ENCODE results near the gene FGF10. TPM values are rescaled to one million over a fixed set of nuclear protein-coding genes. Genes with fewer than 3 reads are reported as not detected.

Gene FGF10
- total and polyA plus RNA-seq, 2 donors from 2014 or later = 0.19 to 6.3 TPM

GRCh38 chr5:44367203-44367602, 22.0 kb downstream of the FGF10 start:
- H3K9ac ChIP-seq (ENCODE audit: low read length in 3 of 3) = no peak overlapping the region
- intact Hi-C loops (cut with DNase I) = no loop called here
- DNase-seq = no peak
- H3K36me3 ChIP-seq (ENCODE audit: control insufficient read depth in 2 of 3, insufficient read depth in 3 of 3, low read length in 3 of 3) = no peaks in the 10 kb centered on the region
- TF ChIP-seq CTCF (IDR thresholded peaks at IDR 0.05; ENCODE audit: borderline replicate concordance, extremely low read depth, insufficient read depth) = no peak
- H3K9me3 ChIP-seq (ENCODE audit: control insufficient read depth in 2 of 3, insufficient read depth in 1 of 3, low read length in 3 of 3) = no peaks in the 10 kb centered on the region
- no peak for FAIRE-seq
- no peak overlapping the region for H3K27ac ChIP-seq (ENCODE audit: low read depth in 2 of 2, low read length in 2 of 2)
- H3K27me3 ChIP-seq (ENCODE audit: control insufficient read depth, insufficient read depth, low read length) = no peaks in the 10 kb centered on the region
- H3K4me1 ChIP-seq (ENCODE audit: control insufficient read depth in 2 of 3, insufficient read depth in 2 of 3, low read depth in 1 of 3, low read length in 3 of 3) = no peaks in the 10 kb centered on the region
- no peak overlapping the region for H3K4me3 ChIP-seq (ENCODE audit: low read length in 3 of 3)

DNA sequence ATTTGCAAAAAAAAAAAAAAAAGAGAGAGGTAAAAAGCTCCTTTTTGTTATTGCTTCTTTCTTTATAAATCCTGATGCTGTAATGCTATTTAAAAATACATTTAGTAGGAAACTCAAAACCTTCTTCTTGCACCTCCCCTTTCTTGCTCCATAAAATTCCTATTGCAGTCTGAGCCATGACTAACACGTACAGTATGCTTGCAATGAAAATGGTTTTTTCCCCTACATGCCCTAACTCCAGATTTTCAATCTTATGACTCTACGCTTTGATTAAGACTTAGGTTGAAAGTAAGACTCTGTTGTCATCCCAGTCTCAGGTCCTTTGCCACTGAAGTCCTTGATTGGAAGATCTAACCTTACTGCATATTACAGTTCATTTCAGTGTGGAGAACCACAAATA, 23.9 kb downstream of the FGF10 start:
- Histone ChIP-seq H3K9me3 (ENCODE audit: control insufficient read depth in 2 of 3, insufficient read depth in 1 of 3, low read length in 3 of 3) (no peaks in the 10 kb centered on the region), H3K4me1 (ENCODE audit: control insufficient read depth in 2 of 3, insufficient read depth in 2 of 3, low read depth in 1 of 3, low read length in 3 of 3) (no peaks in the 10 kb centered on the region), H3K27me3 (ENCODE audit: control insufficient read depth, insufficient read depth, low read length) (no peaks in the 10 kb centered on the region), H3K9ac (ENCODE audit: low read length in 3 of 3) (no peak overlapping the region), H3K27ac (ENCODE audit: low read depth in 2 of 2, low read length in 2 of 2) (no peak overlapping the region), H3K4me3 (ENCODE audit: low read length in 3 of 3) (no peak overlapping the region), H3K36me3 (ENCODE audit: control insufficient read depth in 2 of 3, insufficient read depth in 3 of 3, low read length in 3 of 3) (no peaks in the 10 kb centered on the region)
- no peak for FAIRE-seq
- intact Hi-C loops (cut with DNase I) = no loop called here
- TF ChIP-seq CTCF (IDR thresholded peaks at IDR 0.05; ENCODE audit: borderline replicate concordance, extremely low read depth, insufficient read depth) = no peak
- DNase-seq = peak in 1 of 5 donors; percentile 49

DNA sequence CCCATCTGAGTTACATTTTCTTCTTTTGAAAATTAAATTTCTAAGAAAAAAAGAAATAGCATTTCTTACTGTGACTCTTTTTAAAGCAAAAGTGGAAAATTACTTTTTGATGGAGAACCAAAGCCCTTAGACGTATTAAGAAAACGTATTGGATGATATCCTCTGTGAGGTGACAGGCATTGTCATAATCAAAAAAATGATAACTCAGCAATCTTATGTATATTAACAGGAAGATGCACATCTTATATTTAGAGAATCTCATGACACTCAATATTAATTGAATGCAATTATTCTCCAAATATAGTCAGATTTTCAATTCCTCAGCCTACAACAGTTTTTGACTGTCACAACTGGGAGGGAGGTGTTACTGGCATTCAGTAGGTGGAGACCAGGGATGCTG, 25.1 kb downstream of the FGF10 start:
- Histone ChIP-seq H3K36me3 (ENCODE audit: control insufficient read depth in 2 of 3, insufficient read depth in 3 of 3, low read length in 3 of 3) (no peaks in the 10 kb centered on the region), H3K9ac (ENCODE audit: low read length in 3 of 3) (no peak overlapping the region), H3K4me3 (ENCODE audit: low read length in 3 of 3) (no peak overlapping the region), H3K9me3 (ENCODE audit: control insufficient read depth in 2 of 3, insufficient read depth in 1 of 3, low read length in 3 of 3) (no peaks in the 10 kb centered on the region), H3K27ac (ENCODE audit: low read depth in 2 of 2, low read length in 2 of 2) (no peak overlapping the region), H3K4me1 (ENCODE audit: control insufficient read depth in 2 of 3, insufficient read depth in 2 of 3, low read depth in 1 of 3, low read length in 3 of 3) (no peaks in the 10 kb centered on the region), H3K27me3 (ENCODE audit: control insufficient read depth, insufficient read depth, low read length) (no peaks in the 10 kb centered on the region)
- intact Hi-C loops (cut with DNase I) = no loop called here
- no peak for TF ChIP-seq CTCF (IDR thresholded peaks at IDR 0.05; ENCODE audit: borderline replicate concordance, extremely low read depth, insufficient read depth)
- FAIRE-seq (no peak), DNase-seq (no peak)

DNA sequence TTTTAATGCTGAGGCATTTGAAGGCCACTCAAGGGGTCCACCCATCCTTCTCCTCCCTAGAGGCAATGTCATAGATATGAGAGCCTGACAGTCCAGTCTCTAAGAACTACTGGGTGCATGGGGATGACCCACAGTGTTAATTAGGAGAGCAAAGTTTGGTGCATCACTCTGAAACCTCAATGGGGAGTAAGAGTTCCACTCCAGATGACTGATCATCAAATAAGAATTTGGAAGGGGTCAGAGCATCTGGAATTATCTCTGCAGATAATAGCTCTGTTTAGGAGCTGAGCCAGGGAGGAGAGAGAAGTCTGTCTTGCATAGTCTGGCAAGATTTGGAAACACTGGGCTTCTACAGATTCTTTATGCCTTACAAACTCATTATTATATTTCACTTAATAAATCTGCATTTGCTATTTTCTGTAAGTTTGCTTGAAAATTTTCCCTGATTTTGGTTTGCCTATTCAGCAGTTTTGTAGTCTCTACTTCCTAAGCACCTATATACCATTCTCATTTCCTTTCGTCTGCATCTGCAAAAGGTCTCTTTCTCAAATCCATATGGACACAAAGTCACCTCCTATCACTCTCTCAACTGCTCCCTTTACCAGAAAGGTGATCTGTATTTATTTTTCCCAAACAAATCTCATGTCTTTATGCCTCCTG, 27.7 kb downstream of the FGF10 start:
- no peak for DNase-seq

More for the DNA sequence above, 27.7 kb downstream of the FGF10 start:
- no peaks in the 10 kb centered on the region for H3K36me3 ChIP-seq (ENCODE audit: control insufficient read depth in 2 of 3, insufficient read depth in 3 of 3, low read length in 3 of 3)
- FAIRE-seq = no peak
- intact Hi-C loops (cut with DNase I) = no loop called here
- no peak for TF ChIP-seq CTCF (IDR thresholded peaks at IDR 0.05; ENCODE audit: borderline replicate concordance, extremely low read depth, insufficient read depth)
- H3K9ac ChIP-seq (ENCODE audit: low read length in 3 of 3) = no peak overlapping the region
- H3K4me1 ChIP-seq (ENCODE audit: control insufficient read depth in 2 of 3, insufficient read depth in 2 of 3, low read depth in 1 of 3, low read length in 3 of 3) = no peaks in the 10 kb centered on the region
- H3K9me3 ChIP-seq (ENCODE audit: control insufficient read depth in 2 of 3, insufficient read depth in 1 of 3, low read length in 3 of 3) = no peaks in the 10 kb centered on the region
- H3K27me3 ChIP-seq (ENCODE audit: control insufficient read depth, insufficient read depth, low read length) = no peaks in the 10 kb centered on the region
- H3K27ac ChIP-seq (ENCODE audit: low read depth in 2 of 2, low read length in 2 of 2) = no peak overlapping the region
- no peak overlapping the region for H3K4me3 ChIP-seq (ENCODE audit: low read length in 3 of 3)
